ENCODE data around the gene DENND6A.
"Not testable (repeated sequence)": the region's sequence is repeated elsewhere in the genome, so short reads cannot be mapped to it uniquely, and the experiment has no call there.

DENND6A gene

GRCh38 chr3:57624801-57625200 is 68.1 kb downstream of the DENND6A start:
- DNase-seq = no peak

- no peak for DNase-seq
Measured at GRCh38 chr3:57622362-57622761, 70.5 kb downstream of the DENND6A start.

GRCh38 chr3:57617739-57618138 is 75.1 kb downstream of the DENND6A start:
- DNase-seq = no peak

GRCh38 chr3:57616233-57616632 is 76.6 kb downstream of the DENND6A start:
- no peak for DNase-seq

- not testable (repeated sequence) for DNase-seq
Measured at GRCh38 chr3:57611870-57612269, 81.0 kb downstream of the DENND6A start.

- no peak for DNase-seq
Measured at GRCh38 chr3:57605683-57606082, 87.2 kb downstream of the DENND6A start.

- no peak for DNase-seq
Measured at GRCh38 chr3:57604971-57605370, 87.9 kb downstream of the DENND6A start.

- DNase-seq = no peak
Measured at GRCh38 chr3:57600195-57600594, 92.7 kb downstream of the DENND6A start.

- DNase-seq = peak in 1 of 5 experiments; percentile 10
Measured at GRCh38 chr3:57598765-57599360, 94.0 kb downstream of the DENND6A start.

- DNase-seq = peak; percentile 98 to 100 (median 99)
Measured at GRCh38 chr3:57597127-57597923, 95.6 kb downstream of the DENND6A start, which contains the start of gene ARF4. Gene ARF4 (minus strand): TSS chr3:57597344. CDS start chr3:57597140, 204 bp downstream.

GRCh38 chr3:57596495-57597126 is 96.3 kb downstream of the DENND6A start:
- DNase-seq = peak; percentile 31 to 76 (median 57)

- no peak for DNase-seq
Measured at GRCh38 chr3:57594576-57594975, 98.3 kb downstream of the DENND6A start.

GRCh38 chr3:57594144-57594543 is 98.7 kb downstream of the DENND6A start:
- no peak for DNase-seq

GRCh38 chr3:57592306-57592705 is 100.6 kb downstream of the DENND6A start:
- DNase-seq = no peak

GRCh38 chr3:57587905-57588304 is 105.0 kb downstream of the DENND6A start:
- no peak for DNase-seq

GRCh38 chr3:57586778-57587177 is 106.1 kb downstream of the DENND6A start:
- DNase-seq = peak in 1 of 5 experiments; percentile 27

- no peak for DNase-seq
Measured at GRCh38 chr3:57583544-57583943, 109.3 kb downstream of the DENND6A start.

- DNase-seq = peak in 1 of 5 experiments; percentile 45
Measured at GRCh38 chr3:57582474-57583168, 110.3 kb downstream of the DENND6A start.

GRCh38 chr3:57577801-57578200 is 115.1 kb downstream of the DENND6A start:
- no peak for DNase-seq

GRCh38 chr3:57575966-57576626 is 116.8 kb downstream of the DENND6A start:
- no peak for DNase-seq

Measured in T-helper 2 cell (primary cell).